ENCODE results near the gene MOCOS. TPM values are rescaled to one million over a fixed set of nuclear protein-coding genes. Genes with fewer than 3 reads are reported as not detected.

MOCOS gene
- polyA plus RNA-seq, 1 donor, result 3.8 TPM

GRCh38 chr18:36187826-36188721 lies 777 bp downstream of the MOCOS start:
- WGBS (ENCODE audit: insufficient coverage, low lambda C conversion rate), result no CpG with 5 or more reads among the region's 43 CpGs
- H3K36me3 ChIP-seq (ENCODE audit: control insufficient read depth, insufficient read depth, low read length), result no peaks in the 10 kb centered on the region
- H3K4me3 ChIP-seq (ENCODE audit: low read length), result peak overlapping the region; percentile 60
- H3K4me1 ChIP-seq (ENCODE audit: control insufficient read depth, insufficient read depth, low read length), result peaks cover 21% of the 10 kb centered on the region
- DNase-seq, result no peak
- H3K27ac ChIP-seq (ENCODE audit: low read length), result no peak overlapping the region
- H3K9me3 ChIP-seq (ENCODE audit: control insufficient read depth, low read depth, low read length), result no peaks in the 10 kb centered on the region
- H3K27me3 ChIP-seq (ENCODE audit: control insufficient read depth, insufficient read depth, low read length), result peaks cover 40% of the 10 kb centered on the region

- H3K4me1 ChIP-seq (ENCODE audit: control insufficient read depth, insufficient read depth, low read length), result peaks cover 21% of the 10 kb centered on the region
- no peak overlapping the region for H3K27ac ChIP-seq (ENCODE audit: low read length)
- no peaks in the 10 kb centered on the region for H3K9me3 ChIP-seq (ENCODE audit: control insufficient read depth, low read depth, low read length)
- no peak overlapping the region for H3K4me3 ChIP-seq (ENCODE audit: low read length)
- H3K36me3 ChIP-seq (ENCODE audit: control insufficient read depth, insufficient read depth, low read length), result no peaks in the 10 kb centered on the region
- no CpG with 5 or more reads among the region's 3 CpGs for WGBS (ENCODE audit: insufficient coverage, low lambda C conversion rate)
- H3K27me3 ChIP-seq (ENCODE audit: control insufficient read depth, insufficient read depth, low read length), result peaks cover 36% of the 10 kb centered on the region
- DNase-seq, result no peak
Observed at GRCh38 chr18:36188916-36189315, 1.6 kb downstream of the MOCOS start.

GRCh38 chr18:36189486-36189885 lies 2.2 kb downstream of the MOCOS start:
- Histone ChIP-seq H3K36me3 (ENCODE audit: control insufficient read depth, insufficient read depth, low read length) (no peaks in the 10 kb centered on the region), H3K27ac (ENCODE audit: low read length) (no peak overlapping the region), H3K9me3 (ENCODE audit: control insufficient read depth, low read depth, low read length) (no peaks in the 10 kb centered on the region), H3K27me3 (ENCODE audit: control insufficient read depth, insufficient read depth, low read length) (peaks cover 33% of the 10 kb centered on the region), H3K4me3 (ENCODE audit: low read length) (no peak overlapping the region), H3K4me1 (ENCODE audit: control insufficient read depth, insufficient read depth, low read length) (peaks cover 21% of the 10 kb centered on the region)
- DNase-seq, result no peak
- 100% methylated on average over 1 of the region's 4 CpGs for WGBS (ENCODE audit: insufficient coverage, low lambda C conversion rate)

- no peak for DNase-seq
Observed at GRCh38 chr18:36191286-36191685, 4.0 kb downstream of the MOCOS start.

GRCh38 chr18:36191711-36192110 lies 4.4 kb downstream of the MOCOS start:
- DNase-seq, result no peak
- H3K4me1 ChIP-seq (ENCODE audit: control insufficient read depth, insufficient read depth, low read length), result peaks cover 13% of the 10 kb centered on the region
- H3K9me3 ChIP-seq (ENCODE audit: control insufficient read depth, low read depth, low read length), result no peaks in the 10 kb centered on the region
- no peaks in the 10 kb centered on the region for H3K36me3 ChIP-seq (ENCODE audit: control insufficient read depth, insufficient read depth, low read length)
- H3K4me3 ChIP-seq (ENCODE audit: low read length), result no peak overlapping the region
- no CpG with 5 or more reads among the region's 1 CpG for WGBS (ENCODE audit: insufficient coverage, low lambda C conversion rate)
- H3K27me3 ChIP-seq (ENCODE audit: control insufficient read depth, insufficient read depth, low read length), result peaks cover 17% of the 10 kb centered on the region
- no peak overlapping the region for H3K27ac ChIP-seq (ENCODE audit: low read length)

More at GRCh38 chr18:36191286-36191685, 4.0 kb downstream of the MOCOS start:
- H3K4me1 ChIP-seq (ENCODE audit: control insufficient read depth, insufficient read depth, low read length), result peaks cover 17% of the 10 kb centered on the region
- no peak overlapping the region for H3K4me3 ChIP-seq (ENCODE audit: low read length)
- H3K9me3 ChIP-seq (ENCODE audit: control insufficient read depth, low read depth, low read length), result no peaks in the 10 kb centered on the region
- H3K27me3 ChIP-seq (ENCODE audit: control insufficient read depth, insufficient read depth, low read length), result peaks cover 21% of the 10 kb centered on the region
- H3K27ac ChIP-seq (ENCODE audit: low read length), result no peak overlapping the region
- no peaks in the 10 kb centered on the region for H3K36me3 ChIP-seq (ENCODE audit: control insufficient read depth, insufficient read depth, low read length)
- WGBS (ENCODE audit: insufficient coverage, low lambda C conversion rate), result no CpG with 5 or more reads among the region's 3 CpGs

- Histone ChIP-seq H3K4me3 (ENCODE audit: low read length) (no peak overlapping the region), H3K9me3 (ENCODE audit: control insufficient read depth, low read depth, low read length) (no peaks in the 10 kb centered on the region), H3K36me3 (ENCODE audit: control insufficient read depth, insufficient read depth, low read length) (no peaks in the 10 kb centered on the region), H3K27ac (ENCODE audit: low read length) (no peak overlapping the region), H3K4me1 (ENCODE audit: control insufficient read depth, insufficient read depth, low read length) (peaks cover under 1% of the 10 kb centered on the region), H3K27me3 (ENCODE audit: control insufficient read depth, insufficient read depth, low read length) (no peaks in the 10 kb centered on the region)
- DNase-seq, result no peak
- 75% methylated on average over 2 of the region's 8 CpGs for WGBS (ENCODE audit: insufficient coverage, low lambda C conversion rate)
Observed at GRCh38 chr18:36194600-36195315, 7.5 kb downstream of the MOCOS start.

GRCh38 chr18:36195427-36196122 lies 8.3 kb downstream of the MOCOS start:
- Histone ChIP-seq H3K27ac (ENCODE audit: low read length) (no peak overlapping the region), H3K9me3 (ENCODE audit: control insufficient read depth, low read depth, low read length) (no peaks in the 10 kb centered on the region), H3K4me1 (ENCODE audit: control insufficient read depth, insufficient read depth, low read length) (peaks cover 7% of the 10 kb centered on the region), H3K36me3 (ENCODE audit: control insufficient read depth, insufficient read depth, low read length) (no peaks in the 10 kb centered on the region), H3K27me3 (ENCODE audit: control insufficient read depth, insufficient read depth, low read length) (no peaks in the 10 kb centered on the region), H3K4me3 (ENCODE audit: low read length) (no peak overlapping the region)
- DNase-seq, result no peak
- 80% methylated on average over 1 of the region's 3 CpGs for WGBS (ENCODE audit: insufficient coverage, low lambda C conversion rate)

GRCh38 chr18:36196238-36196995 lies 9.1 kb downstream of the MOCOS start:
- Histone ChIP-seq H3K27me3 (ENCODE audit: control insufficient read depth, insufficient read depth, low read length) (no peaks in the 10 kb centered on the region), H3K4me3 (ENCODE audit: low read length) (no peak overlapping the region), H3K9me3 (ENCODE audit: control insufficient read depth, low read depth, low read length) (no peaks in the 10 kb centered on the region), H3K36me3 (ENCODE audit: control insufficient read depth, insufficient read depth, low read length) (no peaks in the 10 kb centered on the region), H3K4me1 (ENCODE audit: control insufficient read depth, insufficient read depth, low read length) (peaks cover 13% of the 10 kb centered on the region), H3K27ac (ENCODE audit: low read length) (no peak overlapping the region)
- WGBS (ENCODE audit: insufficient coverage, low lambda C conversion rate), result 100% methylated on average over 1 of the region's 6 CpGs
- no peak for DNase-seq

- no peak for DNase-seq
- Histone ChIP-seq H3K4me3 (ENCODE audit: low read length) (no peak overlapping the region), H3K27me3 (ENCODE audit: control insufficient read depth, insufficient read depth, low read length) (no peaks in the 10 kb centered on the region), H3K27ac (ENCODE audit: low read length) (no peak overlapping the region), H3K9me3 (ENCODE audit: control insufficient read depth, low read depth, low read length) (no peaks in the 10 kb centered on the region), H3K4me1 (ENCODE audit: control insufficient read depth, insufficient read depth, low read length) (peaks cover 13% of the 10 kb centered on the region), H3K36me3 (ENCODE audit: control insufficient read depth, insufficient read depth, low read length) (no peaks in the 10 kb centered on the region)
Observed at GRCh38 chr18:36197511-36198166, 10.3 kb downstream of the MOCOS start.
